Adipocyte (in vitro differentiated cells): ENCODE results near the gene AKAP9.
A peak's percentile ranks its signal among the peaks of the same experiment; 100 is the strongest.
"Not testable (repeated sequence)": the region's sequence is repeated elsewhere in the genome, so short reads cannot be mapped to it uniquely, and the experiment has no call there.

Experiments
- DNase-seq: peaks from one replicate; pipeline ENCODE4 v3.0.0-alpha.2; 2015; ENCODE audit warnings: low read depth
- H3K27me3 ChIP-seq: replicated peaks from 2 replicates; pipeline ENCODE4 v1.7.0; 2013; ENCODE audit warnings: mild to moderate bottlenecking, low read length, moderate library complexity; ENCODE audit not compliant: control insufficient read depth, insufficient read depth
- H3K36me3 ChIP-seq: 2 replicates; pipeline ENCODE4 v1.7.0; 2013; ENCODE audit warnings: low read length, mild to moderate bottlenecking, moderate library complexity; ENCODE audit not compliant: control insufficient read depth, insufficient read depth, severe bottlenecking
- H3K4me1 ChIP-seq: 2 replicates; pipeline ENCODE4 v1.7.0; 2013; ENCODE audit warnings: mild to moderate bottlenecking, low read length, moderate library complexity; ENCODE audit not compliant: control insufficient read depth, insufficient read depth
- H3K4me3 ChIP-seq: 2 replicates; pipeline ENCODE4 v1.7.0; 2013; ENCODE audit warnings: mild to moderate bottlenecking, low read length, moderate library complexity
- H3K9ac ChIP-seq: 2 replicates; pipeline ENCODE4 v1.7.0; 2013; ENCODE audit warnings: mild to moderate bottlenecking, low read length, moderate library complexity
- H3K9me3 ChIP-seq: 2 replicates; pipeline ENCODE4 v1.7.0; 2013; ENCODE audit warnings: mild to moderate bottlenecking, low read length, moderate library complexity; ENCODE audit not compliant: control insufficient read depth

AKAP9 gene

GRCh38 chr7:92071032-92071431 is 130.4 kb downstream of the AKAP9 start:
- Histone ChIP-seq H3K4me1 (no peaks in the 10 kb centered on the region), H3K9ac (no peak overlapping the region), H3K9me3 (no peaks in the 10 kb centered on the region), H3K27me3 (no peaks in the 10 kb centered on the region), H3K36me3 (peaks cover 39% of the 10 kb centered on the region), H3K4me3 (no peak overlapping the region)
- no peak for DNase-seq

GRCh38 chr7:92072121-92072520 is 131.5 kb downstream of the AKAP9 start:
- Histone ChIP-seq H3K36me3 (peaks cover 29% of the 10 kb centered on the region), H3K9me3 (no peaks in the 10 kb centered on the region), H3K4me1 (no peaks in the 10 kb centered on the region), H3K4me3 (no peak overlapping the region), H3K27me3 (no peaks in the 10 kb centered on the region), H3K9ac (no peak overlapping the region)
- DNase-seq: no peak

DNA sequence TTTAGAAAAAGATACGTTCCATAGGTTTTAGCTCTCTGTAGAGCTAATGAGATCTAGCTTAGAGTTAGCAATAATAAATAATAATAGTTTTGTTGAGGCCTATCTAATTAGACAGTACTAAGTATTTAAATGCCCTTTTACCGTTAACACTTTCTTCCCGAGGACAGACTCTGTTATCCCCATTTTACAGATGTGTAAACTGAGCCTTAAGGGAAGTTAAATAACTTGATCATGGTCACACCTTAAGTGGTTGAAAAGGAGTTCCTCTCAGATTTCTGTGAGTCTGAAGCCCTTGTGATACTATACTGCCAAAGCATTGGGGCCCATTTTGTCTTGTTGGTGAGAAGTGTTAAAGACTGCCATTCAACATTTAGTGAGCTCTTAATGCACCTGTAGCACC is 132.0 kb downstream of the AKAP9 start:
- Histone ChIP-seq H3K27me3 (no peaks in the 10 kb centered on the region), H3K4me3 (no peak overlapping the region), H3K36me3 (peaks cover 29% of the 10 kb centered on the region), H3K9me3 (no peaks in the 10 kb centered on the region), H3K4me1 (no peaks in the 10 kb centered on the region), H3K9ac (no peak overlapping the region)
- DNase-seq: no peak

DNA sequence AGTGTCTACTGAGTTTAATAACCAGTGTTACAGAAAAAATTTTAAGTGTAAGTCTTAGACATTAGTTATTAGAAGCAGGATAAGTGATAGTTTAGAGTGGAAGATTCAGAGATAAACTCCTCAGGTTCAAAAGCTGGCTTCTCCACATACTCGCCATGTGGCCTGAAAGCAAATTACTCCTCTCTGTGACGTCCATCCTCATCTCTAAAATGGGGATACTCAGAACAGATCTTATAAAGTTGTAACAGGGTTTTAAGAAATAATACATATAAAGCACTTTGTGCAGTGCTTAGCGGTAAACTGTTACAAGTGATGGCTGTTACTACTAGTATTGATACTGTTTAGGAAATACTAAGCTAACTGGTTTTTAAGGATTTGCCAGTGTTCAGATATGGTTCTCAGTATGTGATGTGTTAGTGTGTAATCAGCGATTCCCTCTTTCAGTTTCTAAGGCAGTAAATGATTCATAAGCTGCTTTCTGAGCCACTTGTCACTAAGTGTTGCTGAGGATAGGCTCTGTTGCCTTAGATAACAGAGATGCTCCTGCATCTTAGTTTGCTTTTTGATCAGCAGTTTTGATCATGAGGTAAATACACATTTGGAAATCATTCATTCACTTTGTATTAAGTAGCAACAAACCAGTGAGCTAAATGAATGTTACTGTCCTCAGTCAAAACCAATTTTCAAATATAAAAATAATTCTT is 134.9 kb downstream of the AKAP9 start:
- Histone ChIP-seq H3K36me3 (peaks cover 34% of the 10 kb centered on the region), H3K4me3 (no peak overlapping the region), H3K9ac (no peak overlapping the region), H3K4me1 (no peaks in the 10 kb centered on the region), H3K9me3 (no peaks in the 10 kb centered on the region), H3K27me3 (no peaks in the 10 kb centered on the region)
- DNase-seq: no peak

GRCh38 chr7:92076509-92076908 is 135.8 kb downstream of the AKAP9 start:
- H3K9ac ChIP-seq: no peak overlapping the region
- H3K27me3 ChIP-seq: no peaks in the 10 kb centered on the region
- H3K4me3 ChIP-seq: no peak overlapping the region
- no peaks in the 10 kb centered on the region for H3K9me3 ChIP-seq
- no peak for DNase-seq
- H3K4me1 ChIP-seq: no peaks in the 10 kb centered on the region
- H3K36me3 ChIP-seq: peaks cover 28% of the 10 kb centered on the region

GRCh38 chr7:92083922-92084321 is 143.3 kb downstream of the AKAP9 start:
- DNase-seq, H3K4me1 ChIP-seq, H3K9ac ChIP-seq, H3K27me3 ChIP-seq, H3K4me3 ChIP-seq, H3K9me3 ChIP-seq: not testable (repeated sequence)
- H3K36me3 ChIP-seq: peaks cover 76% of the 10 kb centered on the region

DNA sequence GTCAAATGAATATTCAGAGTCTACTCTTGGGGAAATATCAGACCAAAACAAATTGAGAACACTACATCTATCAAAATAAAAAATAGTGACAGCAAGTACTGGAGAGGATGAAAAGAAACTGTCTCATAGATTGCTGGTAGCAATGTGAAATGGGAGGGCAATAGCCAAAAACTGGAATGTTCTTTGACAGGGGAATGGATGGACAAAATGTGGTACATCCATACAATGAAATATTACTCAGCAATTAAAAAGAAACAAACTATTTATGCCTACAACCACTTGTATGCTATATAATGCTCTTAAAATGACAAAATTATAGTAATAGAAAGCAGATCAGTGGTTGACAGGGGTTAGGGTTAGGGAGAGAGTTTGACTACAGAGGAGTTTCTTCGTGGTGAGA is 147.6 kb downstream of the AKAP9 start:
- no peak overlapping the region for H3K9ac ChIP-seq
- no peaks in the 10 kb centered on the region for H3K27me3 ChIP-seq
- peaks cover 83% of the 10 kb centered on the region for H3K36me3 ChIP-seq
- H3K9me3 ChIP-seq: peaks cover 3% of the 10 kb centered on the region
- no peak overlapping the region for H3K4me3 ChIP-seq
- no peak for DNase-seq
- H3K4me1 ChIP-seq: no peaks in the 10 kb centered on the region

DNA sequence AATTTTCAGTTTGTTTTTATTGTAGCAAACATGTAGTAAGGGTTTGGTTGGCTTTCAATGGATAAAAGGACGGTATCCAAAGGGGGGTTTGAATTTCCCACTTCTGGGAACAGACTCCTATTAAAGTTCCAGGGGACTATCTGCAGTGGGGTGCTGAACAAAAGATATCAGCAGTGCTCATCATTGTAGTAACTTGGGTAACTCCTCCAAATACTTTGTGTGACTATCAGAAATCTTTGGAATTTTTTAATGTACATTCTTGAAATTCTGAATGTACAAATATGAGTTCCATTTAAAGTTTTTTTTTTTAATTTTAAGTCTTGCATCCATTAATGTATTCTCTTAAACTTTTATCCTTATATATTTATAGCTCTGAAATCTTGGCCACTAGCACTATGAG is 151.5 kb downstream of the AKAP9 start:
- Histone ChIP-seq H3K4me1 (no peaks in the 10 kb centered on the region), H3K4me3 (no peak overlapping the region), H3K27me3 (no peaks in the 10 kb centered on the region), H3K9ac (no peak overlapping the region), H3K9me3 (no peaks in the 10 kb centered on the region), H3K36me3 (peaks cover 66% of the 10 kb centered on the region)
- peak; percentile 22 for DNase-seq

DNA sequence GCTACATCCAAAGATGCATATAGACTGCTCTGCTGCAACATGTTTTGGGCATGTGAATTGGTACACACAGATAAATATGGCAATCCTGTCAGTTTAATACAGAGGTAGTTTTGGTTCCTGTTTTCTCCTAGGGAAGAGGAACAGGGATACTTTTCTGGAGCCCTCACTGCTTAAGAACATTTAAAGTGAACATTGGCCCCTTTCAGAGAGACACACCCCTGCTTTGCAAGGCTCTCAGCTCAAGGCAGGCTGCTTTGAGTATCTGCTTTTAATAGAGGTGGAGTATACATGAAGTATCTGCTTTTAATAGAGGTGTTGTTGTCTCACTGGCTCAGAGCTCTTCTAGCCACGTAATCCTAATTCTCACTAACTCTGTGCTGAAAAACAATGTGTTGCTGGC is 154.7 kb downstream of the AKAP9 start:
- Histone ChIP-seq H3K36me3 (peaks cover 67% of the 10 kb centered on the region), H3K27me3 (no peaks in the 10 kb centered on the region), H3K9ac (no peak overlapping the region), H3K4me3 (no peak overlapping the region), H3K9me3 (no peaks in the 10 kb centered on the region), H3K4me1 (no peaks in the 10 kb centered on the region)
- DNase-seq: no peak

DNA sequence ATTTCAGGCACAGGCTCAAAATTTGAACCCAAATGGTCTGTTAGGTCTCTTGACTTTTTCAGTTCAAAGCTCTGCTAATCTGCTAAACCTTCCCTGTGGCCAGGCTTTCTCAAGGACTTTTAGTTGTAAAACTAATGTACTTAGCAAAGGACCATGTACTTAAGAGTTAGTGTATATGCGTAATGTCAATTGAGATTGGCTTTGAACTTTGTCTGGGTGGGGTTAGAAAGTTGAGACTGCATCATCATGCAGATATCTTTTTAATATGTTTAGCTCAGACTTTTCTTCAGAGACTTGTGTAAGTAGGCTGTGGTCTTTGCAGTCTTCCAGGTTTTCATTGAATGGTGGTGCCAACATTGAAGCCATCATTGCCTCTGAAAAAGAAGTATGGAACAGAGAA is 159.9 kb downstream of the AKAP9 start:
- Histone ChIP-seq H3K9ac (no peak overlapping the region), H3K4me1 (no peaks in the 10 kb centered on the region), H3K27me3 (no peaks in the 10 kb centered on the region), H3K9me3 (no peaks in the 10 kb centered on the region), H3K4me3 (no peak overlapping the region), H3K36me3 (peaks cover 69% of the 10 kb centered on the region)
- no peak for DNase-seq

DNA sequence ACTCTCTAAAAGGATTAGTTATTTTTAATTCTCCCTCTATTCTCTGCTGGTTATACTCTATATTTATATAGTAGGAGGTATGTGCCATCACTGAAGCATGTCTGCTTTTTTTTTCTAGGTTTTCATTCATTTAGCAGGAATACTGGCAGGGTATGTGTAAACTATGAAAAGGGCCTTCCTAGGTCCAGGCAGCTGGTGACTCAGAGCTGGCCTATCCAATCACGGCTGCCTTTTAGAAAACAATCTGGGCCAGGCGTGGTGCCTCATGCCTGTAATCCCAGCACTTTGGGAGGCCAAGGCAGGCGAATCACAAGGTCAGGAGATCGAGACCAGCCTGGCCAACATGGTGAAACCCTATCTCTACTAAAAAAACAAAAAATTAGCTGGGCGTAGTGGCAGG is 162.2 kb downstream of the AKAP9 start:
- peak; percentile 27 for DNase-seq
- H3K27me3 ChIP-seq, H3K9ac ChIP-seq, H3K9me3 ChIP-seq, H3K4me3 ChIP-seq, H3K4me1 ChIP-seq: not testable (repeated sequence)
- peaks cover 71% of the 10 kb centered on the region for H3K36me3 ChIP-seq

DNA sequence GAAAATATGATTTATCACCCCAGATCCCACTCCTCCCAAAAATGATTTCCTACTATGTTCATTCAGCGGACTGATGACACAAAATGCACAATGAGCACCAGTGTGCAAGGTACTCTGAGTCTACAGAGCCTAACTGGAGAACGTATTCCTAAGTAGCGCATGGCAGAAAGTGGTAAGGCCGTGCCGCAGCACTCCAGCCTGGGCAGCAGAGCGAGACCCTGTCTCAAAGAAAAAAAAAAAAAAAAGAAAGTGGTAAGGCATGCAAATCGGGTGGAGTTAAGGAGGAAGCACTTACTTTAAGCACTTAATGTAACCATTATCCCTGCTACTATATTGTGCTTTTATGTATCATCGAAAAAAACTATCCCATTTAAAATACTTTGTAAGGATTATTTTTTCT is 168.2 kb downstream of the AKAP9 start:
- Histone ChIP-seq H3K9ac (no peak overlapping the region), H3K27me3 (no peaks in the 10 kb centered on the region), H3K4me1 (no peaks in the 10 kb centered on the region), H3K4me3 (no peak overlapping the region), H3K36me3 (peaks cover 83% of the 10 kb centered on the region), H3K9me3 (no peaks in the 10 kb centered on the region)
- no peak for DNase-seq
